Embryonic facial prominence (tissue), 1 donor: ENCODE results near the gene BMPR1A.
A peak's percentile ranks its signal among the peaks of the same experiment; 100 is the strongest.

ENCODE experiments used
- DNase-seq: peaks from one replicate; pipeline ENCODE4 v3.0.0-alpha.2; 2016; ENCODE audit errors: extremely low spot score

BMPR1A gene

GRCh38 chr10:86763404-86763803 lies 7.0 kb downstream of the BMPR1A start:
- no peak for DNase-seq

- DNase-seq: no peak
Measured at GRCh38 chr10:86765548-86765947, 9.1 kb downstream of the BMPR1A start.

GRCh38 chr10:86768412-86769062 lies 12.1 kb downstream of the BMPR1A start:
- no peak for DNase-seq

GRCh38 chr10:86769991-86770390 lies 13.6 kb downstream of the BMPR1A start:
- no peak for DNase-seq

GRCh38 chr10:86770412-86770960 lies 14.1 kb downstream of the BMPR1A start:
- no peak for DNase-seq

- no peak for DNase-seq
Measured at GRCh38 chr10:86773498-86773897, 17.1 kb downstream of the BMPR1A start.

GRCh38 chr10:86775056-86775869 lies 18.8 kb downstream of the BMPR1A start:
- DNase-seq: no peak

GRCh38 chr10:86775870-86776180 lies 19.4 kb downstream of the BMPR1A start:
- no peak for DNase-seq

GRCh38 chr10:86779220-86780017 lies 23.0 kb downstream of the BMPR1A start:
- DNase-seq: no peak

- no peak for DNase-seq
Measured at GRCh38 chr10:86782701-86783418, 26.4 kb downstream of the BMPR1A start.

- DNase-seq: no peak
Measured at GRCh38 chr10:86785037-86785436, 28.6 kb downstream of the BMPR1A start.

GRCh38 chr10:86785968-86786367 lies 29.5 kb downstream of the BMPR1A start:
- DNase-seq: no peak

GRCh38 chr10:86786368-86786767 lies 29.9 kb downstream of the BMPR1A start:
- no peak for DNase-seq

- DNase-seq: no peak
Measured at GRCh38 chr10:86790394-86790793, 34.0 kb downstream of the BMPR1A start.

GRCh38 chr10:86792461-86793167 lies 36.2 kb downstream of the BMPR1A start:
- no peak for DNase-seq

- DNase-seq: no peak
Measured at GRCh38 chr10:86793696-86794095, 37.3 kb downstream of the BMPR1A start.

GRCh38 chr10:86795353-86795752 lies 38.9 kb downstream of the BMPR1A start:
- DNase-seq: peak; percentile 70

- DNase-seq: no peak
Measured at GRCh38 chr10:86798025-86798424, 41.6 kb downstream of the BMPR1A start.

- peak; percentile 28 for DNase-seq
Measured at GRCh38 chr10:86798611-86799010, 42.2 kb downstream of the BMPR1A start.

GRCh38 chr10:86799188-86799845 lies 42.9 kb downstream of the BMPR1A start:
- no peak for DNase-seq
